Measurements from ENCODE around the gene ERH.
"Not testable (repeated sequence)": the region's sequence is repeated elsewhere in the genome, so short reads cannot be mapped to it uniquely, and the experiment has no call there.

Gene ERH

GRCh38 chr14:69398818-69399210, 715 bp upstream of the ERH start:
- DNase-seq (ENCODE audit: insufficient read length, low spot score) (no peak), FAIRE-seq (no peak)

- DNase-seq (ENCODE audit: insufficient read length, low spot score) (no peak), FAIRE-seq (no peak)
These were observed 2.2 kb downstream of the ERH start for GRCh38 chr14:69395929-69396328.

GRCh38 chr14:69392481-69392880, 5.6 kb downstream of the ERH start:
- FAIRE-seq: peak; percentile 79
- DNase-seq (ENCODE audit: insufficient read length, low spot score): no peak

- not testable (repeated sequence) for DNase-seq (ENCODE audit: insufficient read length, low spot score); FAIRE-seq
These were observed 6.7 kb downstream of the ERH start for GRCh38 chr14:69391400-69391799.

DNA sequence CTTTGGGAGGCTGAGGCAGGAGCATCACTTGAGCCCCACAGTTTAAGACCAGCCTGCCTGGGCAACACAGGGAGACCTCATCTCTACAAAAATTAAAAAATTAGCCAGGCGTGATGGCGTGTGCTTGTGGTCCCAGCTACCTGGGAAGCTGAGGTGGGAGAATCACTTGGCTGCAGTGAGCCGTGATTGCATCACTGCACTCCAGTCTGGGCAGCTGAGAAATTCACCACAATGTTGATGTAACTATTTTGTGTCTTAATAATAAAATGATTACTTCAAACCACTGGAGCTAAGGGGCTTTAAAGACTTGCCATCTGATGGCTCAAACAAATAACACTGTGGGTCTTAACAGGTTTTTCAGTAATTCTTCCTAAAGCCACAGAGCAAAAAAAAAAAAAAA, 10.8 kb downstream of the ERH start:
- FAIRE-seq: peak; percentile 4
- no peak for DNase-seq (ENCODE audit: insufficient read length, low spot score)

DNA sequence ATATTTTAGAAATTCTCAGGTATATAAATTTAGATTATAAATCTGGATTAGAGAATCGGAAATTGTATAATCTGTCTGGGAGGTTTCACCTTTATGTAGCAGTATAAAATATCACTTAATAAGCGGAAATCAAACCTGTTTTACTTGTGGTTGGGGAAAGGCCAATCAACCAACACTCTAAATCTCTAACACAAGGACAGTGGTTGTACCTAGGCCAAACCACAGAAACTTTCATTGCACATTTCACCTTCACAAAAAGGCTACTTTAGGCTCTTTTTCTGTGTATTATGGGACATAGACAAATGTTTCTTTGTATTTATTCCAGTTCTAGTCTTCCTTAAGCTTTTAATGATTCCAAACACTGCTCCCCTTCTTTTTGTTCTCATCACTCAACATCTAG, 19.8 kb downstream of the ERH start:
- DNase-seq (ENCODE audit: insufficient read length, low spot score): no peak
- peak; percentile 58 for FAIRE-seq

GRCh38 chr14:69376439-69376838, 21.7 kb downstream of the ERH start:
- FAIRE-seq (no peak), DNase-seq (ENCODE audit: insufficient read length, low spot score) (no peak)

DNA sequence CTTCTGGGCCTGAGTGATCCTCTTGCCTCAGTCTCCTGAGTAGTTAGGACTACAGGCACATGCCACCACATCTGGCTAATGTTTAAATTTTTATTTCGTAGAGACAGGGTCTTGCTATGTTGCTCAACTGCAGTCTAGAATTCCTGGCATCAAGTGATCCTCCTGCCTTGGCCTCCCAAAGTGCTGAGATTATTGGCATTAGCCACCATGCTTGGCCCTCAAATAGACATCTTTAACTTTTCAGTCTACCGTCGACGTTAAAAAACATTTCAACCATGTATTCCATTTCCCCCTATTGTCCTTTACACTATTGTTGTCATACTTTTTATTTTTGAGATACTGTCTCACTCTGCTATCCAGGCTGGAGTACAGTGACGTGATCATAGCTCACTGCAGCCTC, 22.4 kb downstream of the ERH start:
- no peak for FAIRE-seq
- DNase-seq (ENCODE audit: insufficient read length, low spot score): no peak

GRCh38 chr14:69375182-69375581, 22.9 kb downstream of the ERH start:
- no peak for FAIRE-seq
- DNase-seq (ENCODE audit: insufficient read length, low spot score): no peak

DNA sequence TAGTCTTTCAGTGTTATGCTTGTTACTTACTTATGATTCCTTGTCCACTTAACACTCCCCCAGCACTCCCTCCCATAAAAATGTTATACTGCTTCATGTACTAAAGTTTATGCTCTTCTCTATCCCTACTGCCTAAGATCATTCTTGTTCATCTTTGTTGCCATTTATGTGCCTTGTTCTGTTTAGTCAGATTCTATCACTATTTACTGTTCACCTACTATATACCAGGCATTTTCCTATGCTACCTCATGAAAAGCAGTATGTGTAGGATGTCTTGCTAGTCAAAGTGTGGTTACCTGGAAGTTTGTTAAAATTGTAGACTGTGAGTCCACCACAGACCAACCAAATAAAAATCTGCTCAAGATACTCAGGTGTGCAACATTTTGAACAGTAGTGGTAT, 23.9 kb downstream of the ERH start:
- FAIRE-seq: no peak
- no peak for DNase-seq (ENCODE audit: insufficient read length, low spot score)

DNA sequence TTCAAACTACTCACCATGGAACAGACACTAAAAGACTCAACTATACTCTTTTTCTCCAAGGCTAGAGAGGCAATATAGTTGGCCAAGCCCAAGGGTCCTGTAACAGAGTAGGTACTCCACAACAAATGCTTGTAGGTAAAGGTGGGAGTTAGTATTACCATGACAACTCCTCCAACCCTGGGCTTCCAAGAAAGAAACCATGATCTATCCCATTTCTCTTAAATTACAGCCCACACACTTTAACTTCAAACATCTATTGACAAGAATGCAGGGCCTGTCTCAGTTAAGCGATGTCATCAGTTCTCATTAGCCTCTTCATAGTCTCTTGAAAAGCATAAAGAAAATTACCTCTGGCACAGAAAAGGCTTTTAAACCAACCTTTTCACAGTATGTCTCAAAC, 25.0 kb downstream of the ERH start:
- FAIRE-seq: no peak

DNA sequence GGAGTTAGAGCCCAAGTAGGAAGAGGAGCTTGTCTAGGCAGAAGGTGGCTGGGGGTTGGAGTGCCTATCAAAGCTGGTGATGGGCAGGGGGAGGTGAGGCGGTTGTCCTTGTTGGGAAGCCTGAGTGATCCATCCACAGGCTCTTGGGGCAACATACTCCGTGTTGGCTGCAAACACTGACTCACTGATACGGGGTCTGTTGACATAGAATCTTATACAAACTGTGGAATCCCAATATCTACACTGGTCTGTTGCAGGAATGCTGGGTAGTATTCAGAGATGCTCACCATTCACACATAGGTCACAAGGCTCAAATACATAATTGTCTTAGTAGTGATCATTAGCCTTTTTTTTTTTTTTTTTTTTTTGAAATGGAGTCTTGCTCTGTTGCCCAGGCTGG, 26.0 kb downstream of the ERH start:
- FAIRE-seq (no peak), DNase-seq (ENCODE audit: insufficient read length, low spot score) (no peak)

More for the DNA sequence above, 25.0 kb downstream of the ERH start:
- no peak for DNase-seq (ENCODE audit: insufficient read length, low spot score)

- no peak for FAIRE-seq
- DNase-seq (ENCODE audit: insufficient read length, low spot score): no peak
These were observed 28.0 kb downstream of the ERH start for GRCh38 chr14:69370061-69370460.

DNA sequence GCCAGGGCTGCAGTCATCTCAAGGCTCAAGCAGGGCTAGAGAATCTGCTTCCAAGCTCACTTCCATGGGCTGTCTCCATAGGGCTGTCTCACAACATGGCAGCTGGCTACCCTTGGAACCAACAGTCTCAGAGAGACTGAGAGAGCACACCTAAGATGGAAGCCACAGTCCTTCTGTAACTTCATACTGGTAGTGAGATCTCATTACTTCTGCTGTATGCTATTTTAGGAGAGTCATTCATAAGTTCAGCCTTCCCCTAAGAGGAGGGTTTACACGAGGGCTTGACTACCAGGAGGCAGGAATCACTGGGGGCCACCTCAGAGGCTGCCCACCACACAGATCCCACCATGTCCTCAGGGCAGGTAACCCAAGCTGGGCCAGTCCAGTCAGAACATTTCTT, 29.7 kb downstream of the ERH start:
- DNase-seq (ENCODE audit: insufficient read length, low spot score): no peak
- no peak for FAIRE-seq

GRCh38 chr14:69366761-69367160, 31.3 kb downstream of the ERH start:
- FAIRE-seq: no peak
- no peak for DNase-seq (ENCODE audit: insufficient read length, low spot score)

DNA sequence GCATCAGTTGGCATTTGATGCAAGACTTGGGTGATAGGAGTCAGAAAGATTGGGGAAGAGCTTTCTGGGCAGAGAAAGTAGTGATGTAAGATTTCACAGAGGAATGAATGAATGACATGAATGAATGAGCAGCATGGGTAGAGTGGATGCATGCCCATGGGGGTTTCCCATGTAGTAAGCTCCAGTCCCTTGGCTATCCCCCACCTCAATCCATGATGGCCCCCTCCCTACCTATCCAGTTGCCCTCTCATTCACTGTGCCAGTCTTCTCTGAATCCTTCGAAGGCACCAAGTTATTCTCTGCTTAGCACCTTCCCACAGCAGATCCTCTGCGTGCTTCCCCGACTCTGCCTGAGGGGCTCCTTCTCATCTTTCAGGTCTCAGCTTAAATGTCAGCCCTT, 32.0 kb downstream of the ERH start:
- FAIRE-seq (no peak), DNase-seq (ENCODE audit: insufficient read length, low spot score) (no peak)

DNA sequence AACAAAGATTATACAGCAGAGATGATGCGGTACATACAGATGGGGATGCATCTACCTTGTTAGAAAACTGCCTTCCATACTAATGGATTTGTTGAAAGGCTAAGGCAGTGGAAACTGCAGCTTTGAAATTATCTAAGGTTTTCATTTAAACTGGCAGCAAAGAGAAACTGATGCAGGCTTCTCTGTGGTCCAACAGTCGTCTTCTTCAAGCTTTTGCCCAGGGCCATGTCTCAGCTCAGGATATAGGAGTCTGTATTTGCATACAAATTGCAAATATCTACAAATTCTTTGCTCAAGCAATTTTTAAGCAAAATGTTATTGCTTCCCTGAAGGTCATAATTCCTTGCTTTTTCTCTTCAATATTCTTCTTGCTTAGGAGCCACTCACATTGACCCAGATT, 33.7 kb downstream of the ERH start:
- no peak for FAIRE-seq

DNA sequence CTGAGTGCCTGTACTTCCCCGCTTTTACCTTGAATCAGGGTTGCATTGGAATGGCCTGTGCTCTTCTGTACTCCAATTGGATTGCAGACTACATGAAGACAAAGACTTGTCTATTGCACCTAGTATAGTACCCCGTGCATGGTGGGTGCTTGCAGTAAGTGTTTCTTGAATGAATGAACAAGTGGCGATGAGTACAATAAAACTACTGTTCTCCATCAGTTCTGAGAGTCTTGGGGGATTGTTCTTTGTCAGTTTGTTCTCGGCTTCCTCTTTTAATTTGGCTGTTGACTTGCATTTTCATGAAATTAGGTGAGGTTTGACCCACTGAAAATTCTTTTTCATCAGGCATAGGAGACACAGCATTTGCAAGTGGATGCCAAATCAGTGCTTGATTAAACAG, 34.1 kb downstream of the ERH start:
- no peak for DNase-seq (ENCODE audit: insufficient read length, low spot score)

More for the DNA sequence above, 33.7 kb downstream of the ERH start:
- DNase-seq (ENCODE audit: insufficient read length, low spot score): no peak

GRCh38 chr14:69363055-69363454, 35.0 kb downstream of the ERH start:
- no peak for DNase-seq (ENCODE audit: insufficient read length, low spot score)
- FAIRE-seq: no peak

More for the DNA sequence above, 34.1 kb downstream of the ERH start:
- no peak for FAIRE-seq

- no peak for DNase-seq (ENCODE audit: insufficient read length, low spot score)
- FAIRE-seq: no peak
These were observed 37.5 kb downstream of the ERH start for GRCh38 chr14:69360438-69361108.

DNA sequence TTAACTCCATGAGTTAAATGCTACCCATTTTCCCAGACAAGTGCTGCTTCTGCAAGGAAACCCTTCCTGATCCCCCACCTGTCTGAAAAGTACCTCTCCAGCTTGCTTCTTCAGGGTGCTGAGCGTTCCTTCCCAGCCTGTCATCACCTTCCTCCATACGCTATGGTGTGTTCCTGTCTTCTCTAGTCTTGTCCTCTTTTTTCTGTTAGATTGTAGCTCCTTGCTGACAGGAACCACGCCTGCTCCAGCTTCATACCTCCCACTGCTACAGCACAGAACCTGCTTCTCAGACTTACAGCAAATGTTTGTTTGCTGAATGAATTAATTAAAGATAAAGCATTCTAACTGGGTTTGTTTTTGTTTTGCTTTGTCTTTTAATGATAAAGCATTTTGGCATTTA, 39.1 kb downstream of the ERH start:
- DNase-seq (ENCODE audit: insufficient read length, low spot score) (no peak), FAIRE-seq (no peak)

GRCh38 chr14:69358233-69358963, 39.7 kb downstream of the ERH start:
- DNase-seq (ENCODE audit: insufficient read length, low spot score): no peak
- FAIRE-seq: peak; percentile 61

Measured in GM19239 (cell line).